Renal cortex interstitium (tissue), 11 donors: ENCODE results near the gene NEMP1. TPM values are rescaled to one million over a fixed set of nuclear protein-coding genes. Genes with fewer than 3 reads are reported as not detected.
A peak's percentile ranks its signal among the peaks of the same experiment; 100 is the strongest.

Experiments used
- DNase-seq, 11 donors: peaks; one replicate each; pipeline ENCODE4 v3.0.0-alpha.2; 2013; ENCODE audit warnings: low read depth in 9 of 11, low spot score in 4 of 11; ENCODE audit errors: extremely low read depth in 1 of 11
- polyA plus RNA-seq, 3 donors: library from polyadenylated mRNA; unstranded; fragments of 120-200 nt; gene quantifications; one replicate each; pipeline ENCODE4 v1.2.1, GENCODE V29; 2013; ENCODE audit not compliant: insufficient read length in 3 of 3

Gene NEMP1
- polyA plus RNA-seq, 3 donors, result 23.6 to 26.3 (median 25.9) TPM

- DNase-seq, result peak in 8 of 11 donors; percentile 60 to 83 (median 72)
Observed at GRCh38 chr12:57111031-57111734, 32.6 kb upstream of the NEMP1 start, which contains the start of gene STAT6. TSS of gene STAT6 (minus strand) at chr12:57111362. CDS start at chr12:57108278, 3,084 bp downstream.

- DNase-seq, result peak in 2 of 11 donors; percentile 39
Observed at GRCh38 chr12:57110104-57111030, 31.8 kb upstream of the NEMP1 start.

- no peak for DNase-seq
Observed at GRCh38 chr12:57109207-57110103, 30.9 kb upstream of the NEMP1 start.

- DNase-seq, result no peak
Observed at GRCh38 chr12:57107456-57108155, 29.0 kb upstream of the NEMP1 start.

GRCh38 chr12:57106021-57106708 lies 27.6 kb upstream of the NEMP1 start:
- no peak for DNase-seq

- DNase-seq, result no peak
Observed at GRCh38 chr12:57105011-57105753, 26.6 kb upstream of the NEMP1 start.

GRCh38 chr12:57104292-57104910 lies 25.8 kb upstream of the NEMP1 start:
- DNase-seq, result no peak

GRCh38 chr12:57103856-57104255 lies 25.3 kb upstream of the NEMP1 start:
- DNase-seq, result no peak

- DNase-seq, result no peak
Observed at GRCh38 chr12:57101892-57102695, 23.5 kb upstream of the NEMP1 start.

- DNase-seq, result no peak
Observed at GRCh38 chr12:57099766-57100165, 21.2 kb upstream of the NEMP1 start.

- DNase-seq, result no peak
Observed at GRCh38 chr12:57099047-57099714, 20.6 kb upstream of the NEMP1 start.

- no peak for DNase-seq
Observed at GRCh38 chr12:57098546-57098945, 20.0 kb upstream of the NEMP1 start.

- no peak for DNase-seq
Observed at GRCh38 chr12:57097554-57097835, 18.9 kb upstream of the NEMP1 start.

GRCh38 chr12:57096748-57097553 lies 18.4 kb upstream of the NEMP1 start:
- no peak for DNase-seq

- no peak for DNase-seq
Observed at GRCh38 chr12:57096099-57096572, 17.5 kb upstream of the NEMP1 start.
